HEK293 (cell line): Measurements from ENCODE around the gene ANKRD40CL.

Experiments used
- CTCF ChIA-PET: fragments of 350-600 bp; formaldehyde crosslinking; extraction: SDS; loops from one replicate; lab custom pipeline; 2021; ENCODE audit warnings: antibody characterized with exemption; lab: Yijun Ruan, JAX
- POLR2A ChIA-PET: fragments of 300-600 bp; formaldehyde crosslinking; extraction: SDS; loops from one replicate; lab custom pipeline; 2020; ENCODE audit warnings: antibody characterized with exemption, inconsistent platforms; lab: Yijun Ruan, JAX
- H3K27ac ChIP-seq: fragments of 200-500 bp; sonication (Bioruptor generic); 2 replicates; pipeline ENCODE4 v1.5.1; 2014; ENCODE audit warnings: low read depth, low read length, control low read depth, inconsistent platforms; ENCODE audit errors: extremely low read depth
- H3K36me3 ChIP-seq, 2 experiments: fragments of 200-500 bp in 1 of 2; sonication (Bioruptor generic) in 1 of 2; 1 replicate in 1 of 2; 2 replicates in 1 of 2; pipeline ENCODE4 v1.5.1; 2014 to 2017; ENCODE audit warnings: inconsistent platforms in 2 of 2, low read length in 2 of 2; ENCODE audit not compliant: control insufficient read depth in 2 of 2, insufficient read depth in 1 of 2
- H3K4me1 ChIP-seq: fragments of 200-500 bp; sonication (Bioruptor generic); 2 replicates; pipeline ENCODE4 v1.5.1; 2014; ENCODE audit warnings: mild to moderate bottlenecking, low read length, inconsistent platforms; ENCODE audit not compliant: control insufficient read depth, insufficient read depth
- H3K4me3 ChIP-seq: 2 replicates; pipeline ENCODE4 v1.5.1; 2011; ENCODE audit warnings: low read depth, mild to moderate bottlenecking, control low read depth, low read length, moderate library complexity
- H3K9me3 ChIP-seq: fragments of 200-500 bp; sonication (Bioruptor generic); 2 replicates; pipeline ENCODE4 v1.5.1; 2014; ENCODE audit warnings: low read depth, low read length, inconsistent platforms; ENCODE audit not compliant: control insufficient read depth, insufficient read depth
- FEZF1 ChIP-seq: fragments of 450-650 bp; formaldehyde crosslinking; IDR thresholded peaks from 2 replicates; pipeline ENCODE4 v1.5.1; 2016; ENCODE audit warnings: missing biosample characterization, missing genetic modification characterization
- MZF1 ChIP-seq: fragments of 450-650 bp; formaldehyde crosslinking; IDR thresholded peaks from 2 replicates; pipeline ENCODE4 v1.5.1; 2017; ENCODE audit warnings: missing biosample characterization, missing genetic modification characterization, borderline replicate concordance
- OVOL3 ChIP-seq: fragments of 450-650 bp; formaldehyde crosslinking; IDR thresholded peaks from 2 replicates; pipeline ENCODE4 v1.5.1; 2016; ENCODE audit warnings: missing biosample characterization, missing genetic modification characterization
- SETDB1 ChIP-seq: IDR thresholded peaks from one replicate; pipeline ENCODE4 v1.6.1; 2017; ENCODE audit warnings: mild to moderate bottlenecking, low read length, moderate library complexity, mixed read lengths; ENCODE audit not compliant: insufficient read length
- SP2 ChIP-seq: fragments of 450-650 bp; formaldehyde crosslinking; IDR thresholded peaks from 2 replicates; pipeline ENCODE4 v1.5.1; 2016; ENCODE audit warnings: missing biosample characterization, missing genetic modification characterization
- TRIM28 ChIP-seq: IDR thresholded peaks from 2 replicates; pipeline ENCODE4 v1.6.1; 2011; ENCODE audit warnings: low read length, control low read depth, borderline replicate concordance
- YY2 ChIP-seq: fragments of 450-650 bp; formaldehyde crosslinking; IDR thresholded peaks from 2 replicates; pipeline ENCODE4 v1.5.1; 2016; ENCODE audit warnings: missing biosample characterization, missing genetic modification characterization
- ZBTB17 ChIP-seq: fragments of 450-650 bp; formaldehyde crosslinking; IDR thresholded peaks from 2 replicates; pipeline ENCODE4 v1.5.1; 2016; ENCODE audit warnings: missing biosample characterization, missing genetic modification characterization
- ZNF184 ChIP-seq: fragments of 450-650 bp; IDR thresholded peaks from 2 replicates; pipeline ENCODE4 v1.5.1; 2018; ENCODE audit warnings: missing biosample characterization, mild to moderate bottlenecking, missing genetic modification characterization
- ZNF302 ChIP-seq: fragments of 450-650 bp; formaldehyde crosslinking; IDR thresholded peaks from 2 replicates; pipeline ENCODE4 v1.5.1; 2016; ENCODE audit warnings: missing biosample characterization, missing genetic modification characterization, low read depth
- ZNF366 ChIP-seq: fragments of 450-650 bp; formaldehyde crosslinking; conservative IDR thresholded peaks from 2 replicates; pipeline ENCODE4 v1.5.1; 2016; ENCODE audit warnings: missing biosample characterization, missing genetic modification characterization
- ZNF37A ChIP-seq: fragments of 450-650 bp; IDR thresholded peaks from 2 replicates; pipeline ENCODE4 v1.5.1; 2018; ENCODE audit warnings: missing biosample characterization, missing genetic modification characterization
- ZNF473 ChIP-seq: fragments of 450-650 bp; formaldehyde crosslinking; IDR thresholded peaks from 2 replicates; pipeline ENCODE4 v1.5.1; 2017; ENCODE audit warnings: missing biosample characterization, missing genetic modification characterization
- ZNF529 ChIP-seq: fragments of 450-650 bp; formaldehyde crosslinking; IDR thresholded peaks from 2 replicates; pipeline ENCODE4 v1.5.1; 2017; ENCODE audit warnings: missing genetic modification characterization, missing biosample characterization; ENCODE audit not compliant: insufficient replicate concordance
- ZNF555 ChIP-seq: fragments of 450-650 bp; formaldehyde crosslinking; conservative IDR thresholded peaks from 2 replicates; pipeline ENCODE4 v1.5.1; 2017; ENCODE audit warnings: missing biosample characterization, mild to moderate bottlenecking, missing genetic modification characterization, inconsistent platforms
- ZNF560 ChIP-seq: fragments of 450-650 bp; formaldehyde crosslinking; IDR thresholded peaks from 2 replicates; pipeline ENCODE4 v1.5.1; 2017; ENCODE audit warnings: missing biosample characterization, missing genetic modification characterization, borderline replicate concordance
- ZNF596 ChIP-seq: fragments of 450-650 bp; IDR thresholded peaks from 2 replicates; pipeline ENCODE4 v1.5.0; 2018; ENCODE audit warnings: missing biosample characterization, mild to moderate bottlenecking, missing genetic modification characterization, moderate library complexity
- ZNF621 ChIP-seq: fragments of 450-650 bp; formaldehyde crosslinking; IDR thresholded peaks from 2 replicates; pipeline ENCODE4 v1.5.1; 2017; ENCODE audit warnings: missing biosample characterization, missing genetic modification characterization
- ZNF629 ChIP-seq: fragments of 450-650 bp; formaldehyde crosslinking; IDR thresholded peaks from 2 replicates; pipeline ENCODE4 v1.5.1; 2017; ENCODE audit warnings: missing biosample characterization, missing genetic modification characterization
- ZNF660 ChIP-seq: fragments of 450-650 bp; IDR thresholded peaks from 2 replicates; pipeline ENCODE4 v1.5.1; 2018; ENCODE audit warnings: missing biosample characterization, mild to moderate bottlenecking, missing genetic modification characterization
- ZSCAN23 ChIP-seq: fragments of 450-650 bp; formaldehyde crosslinking; IDR thresholded peaks from 2 replicates; pipeline ENCODE4 v1.5.1; 2016; ENCODE audit warnings: missing biosample characterization, missing genetic modification characterization
- ZSCAN30 ChIP-seq: fragments of 450-650 bp; IDR thresholded peaks from 2 replicates; pipeline ENCODE4 v1.5.1; 2018; ENCODE audit warnings: missing biosample characterization, mild to moderate bottlenecking, missing genetic modification characterization, moderate library complexity
- TF ChIP-seq, protein P1 (sequence below): fragments of 450-650 bp; formaldehyde crosslinking; IDR thresholded peaks from 2 replicates; pipeline ENCODE4 v1.5.1; 2016; ENCODE audit warnings: missing biosample characterization, missing genetic modification characterization
- TF ChIP-seq, protein P2 (sequence below): fragments of 450-650 bp; formaldehyde crosslinking; IDR thresholded peaks from 2 replicates; pipeline ENCODE4 v1.5.1; 2016; ENCODE audit warnings: missing biosample characterization, missing genetic modification characterization

Gene ANKRD40CL

DNA sequence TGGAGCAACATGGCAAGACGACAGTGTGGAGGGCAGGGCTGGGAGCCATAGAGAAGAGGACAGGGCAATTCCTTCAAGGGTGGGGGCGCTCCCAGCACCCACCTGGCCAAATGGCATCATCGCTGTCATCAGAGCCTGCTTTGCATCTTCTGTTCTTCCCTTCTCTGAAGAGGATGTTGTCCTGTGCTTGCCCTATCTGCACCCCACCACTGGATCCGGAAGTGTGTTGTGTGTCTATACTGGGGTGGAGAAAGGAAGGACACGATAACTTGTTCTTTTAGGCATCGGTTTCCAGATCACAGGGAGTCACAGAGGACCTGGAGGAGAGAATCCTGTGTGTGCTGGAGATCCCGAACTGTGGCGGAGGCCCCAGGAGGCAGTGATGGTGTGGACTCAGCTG lies 25.7 kb upstream of the ANKRD40CL start (continued):
- TF ChIP-seq, protein P1, sequence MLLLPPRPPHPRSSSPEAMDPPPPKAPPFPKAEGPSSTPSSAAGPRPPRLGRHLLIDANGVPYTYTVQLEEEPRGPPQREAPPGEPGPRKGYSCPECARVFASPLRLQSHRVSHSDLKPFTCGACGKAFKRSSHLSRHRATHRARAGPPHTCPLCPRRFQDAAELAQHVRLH (tag by site-specific recombination): no peak
- TF ChIP-seq, all 188 proteins: peak for 0

DNA sequence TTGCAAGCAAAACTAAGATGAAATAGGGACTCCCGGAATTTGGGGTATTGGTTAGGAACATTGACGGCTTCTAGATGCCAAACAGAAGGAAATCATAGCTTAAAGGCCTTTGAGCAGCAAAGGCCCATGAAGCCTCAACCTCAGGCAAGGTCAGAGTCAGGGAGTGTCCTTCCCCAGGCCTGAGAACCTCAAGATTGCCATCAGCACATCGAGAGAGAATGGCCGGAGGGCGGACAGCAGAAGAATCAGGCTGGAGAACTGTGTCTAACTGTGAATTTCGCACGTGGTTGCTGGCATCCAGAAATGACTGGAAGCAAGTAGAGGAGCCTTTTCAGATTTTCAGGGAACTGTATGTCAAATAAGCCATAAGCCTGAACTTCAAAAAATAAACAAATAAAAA lies 24.8 kb upstream of the ANKRD40CL start:
- POLR2A ChIA-PET: no interaction called here
- Histone ChIP-seq H3K4me1 (no peaks in the 10 kb centered on the region), H3K4me3 (no peak overlapping the region), H3K9me3 (no peaks in the 10 kb centered on the region), H3K27ac (no peak overlapping the region), H3K36me3 (no peaks in the 10 kb centered on the region)
- CTCF ChIA-PET: interaction anchor here (1.1 to 2.2 kb wide), 4 partner anchors 9 to 60 kb away, joined by 3 to 12 read pairs (median 6); no protein-coding TSS in a partner anchor
- TF ChIP-seq SP2 (tag by site-specific recombination) (no peak), FEZF1 (tag by site-specific recombination) (no peak), ZBTB17 (tag by site-specific recombination) (no peak), ZNF660 (tag by site-specific recombination) (no peak), MZF1 (no peak), TRIM28 (no peak), ZNF37A (tag by site-specific recombination) (no peak), ZNF366 (tag by site-specific recombination) (no peak), ZNF560 (no peak), ZNF184 (no peak), ZSCAN30 (tag by site-specific recombination) (no peak), YY2 (tag by site-specific recombination) (no peak), ZSCAN23 (no peak), ZNF529 (no peak), ZNF473 (no peak), ZNF555 (tag by site-specific recombination) (no peak), ZNF302 (tag by site-specific recombination) (no peak), ZNF621 (tag by site-specific recombination) (no peak), ZNF629 (tag by site-specific recombination) (no peak)
- TF ChIP-seq, protein P2, sequence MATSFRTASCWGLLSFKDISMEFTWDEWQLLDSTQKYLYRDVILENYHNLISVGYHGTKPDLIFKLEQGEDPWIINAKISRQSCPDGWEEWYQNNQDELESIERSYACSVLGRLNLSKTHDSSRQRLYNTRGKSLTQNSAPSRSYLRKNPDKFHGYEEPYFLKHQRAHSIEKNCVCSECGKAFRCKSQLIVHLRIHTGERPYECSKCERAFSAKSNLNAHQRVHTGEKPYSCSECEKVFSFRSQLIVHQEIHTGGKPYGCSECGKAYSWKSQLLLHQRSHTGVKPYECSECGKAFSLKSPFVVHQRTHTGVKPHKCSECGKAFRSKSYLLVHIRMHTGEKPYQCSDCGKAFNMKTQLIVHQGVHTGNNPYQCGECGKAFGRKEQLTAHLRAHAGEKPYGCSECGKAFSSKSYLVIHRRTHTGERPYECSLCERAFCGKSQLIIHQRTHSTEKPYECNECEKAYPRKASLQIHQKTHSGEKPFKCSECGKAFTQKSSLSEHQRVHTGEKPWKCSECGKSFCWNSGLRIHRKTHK (tag by site-specific recombination): no peak
- TF ChIP-seq, all 188 proteins: peak for 0

DNA sequence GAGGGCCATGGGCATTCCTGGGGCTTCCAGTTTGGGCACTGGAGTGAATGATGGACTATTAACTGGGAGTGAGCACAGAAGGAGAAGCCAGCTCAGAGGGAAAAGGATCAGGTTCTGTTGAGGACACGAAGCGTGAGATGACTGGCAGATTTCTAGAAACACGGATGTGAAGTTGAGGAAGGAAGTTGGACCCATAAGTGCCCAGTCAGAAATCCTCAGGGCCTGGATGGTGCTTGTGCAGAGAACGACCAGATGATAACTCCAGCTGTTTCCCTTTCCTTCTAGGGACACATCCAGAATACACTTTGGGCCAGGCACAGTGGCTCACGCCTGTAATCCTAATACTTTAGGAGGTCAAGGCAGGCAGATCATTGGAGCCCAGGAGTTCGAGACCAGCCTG lies 23.3 kb upstream of the ANKRD40CL start:
- Histone ChIP-seq H3K9me3 (no peaks in the 10 kb centered on the region), H3K36me3 (no peaks in the 10 kb centered on the region), H3K27ac (no peak overlapping the region), H3K4me1 (no peaks in the 10 kb centered on the region), H3K4me3 (no peak overlapping the region)
- TF ChIP-seq OVOL3 (tag by site-specific recombination): no peak
- no peak for TF ChIP-seq ZNF596 (tag by site-specific recombination)
- no peak for TF ChIP-seq SETDB1
- POLR2A ChIA-PET: interaction anchor here (1.1 kb wide), 1 partner anchor 76 kb away, joined by 3 read pairs; the partner anchor contains the start of gene TOB1
- CTCF ChIA-PET: interaction anchor here (0.6 to 1.8 kb wide), 7 partner anchors 8 to 163 kb away, joined by 3 to 12 read pairs (median 4); no protein-coding TSS in a partner anchor
